IgD-negative memory B cell (primary cell): ENCODE data around the gene FAM170B. TPM values are rescaled to one million over a fixed set of nuclear protein-coding genes. Genes with fewer than 3 reads are reported as not detected.
A peak's percentile ranks its signal among the peaks of the same experiment; 100 is the strongest.

Experiments
- H3K27ac Mint-ChIP-seq, 3 donors: one replicate each; pipeline ENCODE4 v1.8.0; 2020 to 2022; ENCODE audit warnings: mild to moderate bottlenecking in 3 of 3, mixed read lengths in 3 of 3, moderate library complexity in 1 of 3
- H3K27me3 Mint-ChIP-seq: one replicate; pipeline ENCODE4 v1.8.0; 2021; ENCODE audit warnings: mixed read lengths
- H3K36me3 Mint-ChIP-seq: one replicate; pipeline ENCODE4 v1.8.0; 2020; ENCODE audit warnings: mild to moderate bottlenecking, mixed read lengths
- H3K4me1 Mint-ChIP-seq, 3 donors: one replicate each; pipeline ENCODE4 v1.8.0; 2020 to 2022; ENCODE audit warnings: mixed read lengths in 3 of 3, mild to moderate bottlenecking in 1 of 3
- H3K4me3 Mint-ChIP-seq, 4 donors: one replicate each; pipeline ENCODE4 v1.8.0; 2020 to 2022; ENCODE audit warnings: mild to moderate bottlenecking in 4 of 4, mixed read lengths in 4 of 4, moderate library complexity in 3 of 4
- H3K9me3 Mint-ChIP-seq, 3 donors: one replicate each; pipeline ENCODE4 v1.8.0; 2020 to 2021; ENCODE audit warnings: mixed read lengths in 3 of 3, mild to moderate bottlenecking in 1 of 3
- polyA plus RNA-seq: library from polyadenylated mRNA; unstranded; fragments of 300-500 nt; fragmentation: Illumina TruSeq; gene quantifications from one replicate; pipeline ENCODE4 v1.2.3, GENCODE V29; 2021

FAM170B gene
- polyA plus RNA-seq, 1 donor from 2014 or later: not detected

DNA sequence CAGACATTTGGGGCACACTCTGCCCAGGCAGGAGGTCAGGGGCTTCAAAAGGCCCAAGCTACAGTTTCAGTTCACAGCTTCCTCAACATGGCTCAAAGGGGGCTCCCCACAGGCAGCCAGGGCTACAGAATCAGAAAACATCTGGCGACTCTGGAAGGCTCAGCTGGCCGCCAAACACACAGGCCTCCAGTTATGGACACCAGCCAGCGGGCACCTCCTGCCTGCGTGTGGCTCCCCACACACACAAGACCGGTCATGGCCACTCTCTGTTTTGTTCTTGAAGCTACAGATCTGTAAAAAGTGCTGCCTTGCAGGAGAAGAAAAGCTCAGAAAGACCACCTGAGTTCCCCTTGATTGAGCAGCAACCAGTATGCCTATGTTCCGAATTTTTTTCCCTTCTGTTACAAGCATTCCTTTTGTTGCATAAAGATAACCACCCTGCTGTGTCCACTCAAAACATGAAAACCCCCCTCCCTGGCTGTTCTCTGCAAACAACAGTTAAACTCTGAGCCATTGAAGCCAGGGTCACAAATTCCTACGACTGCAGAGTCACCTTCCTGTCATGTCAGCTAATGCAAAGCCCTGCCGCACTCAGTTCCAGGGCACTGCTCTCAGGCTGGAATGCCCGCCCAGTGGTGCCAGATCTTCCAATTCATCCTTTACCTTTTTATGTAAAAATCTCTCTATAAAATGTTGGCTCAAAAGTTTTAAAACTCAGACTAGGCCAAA lies 52.1 kb downstream of the FAM170B start:
- Mint-ChIP-seq H3K27ac (peak overlapping the region in 1 of 3 donors; percentile 1), H3K9me3 (peaks cover 6 to 7% (median 6%) of the 10 kb centered on the region in 3 donors), H3K27me3 (peaks cover 4% of the 10 kb centered on the region), H3K4me3 (no peak overlapping the region), H3K4me1 (no peaks in the 10 kb centered on the region), H3K36me3 (no peaks in the 10 kb centered on the region)

Other genes with a start within 250 kb of the FAM170B start
- 0.58 TPM for gene LRRC18, start 194.2 kb downstream of the FAM170B start, polyA plus RNA-seq
- gene VSTM4, start 18.5 kb downstream of the FAM170B start, polyA plus RNA-seq: not detected
- 137 TPM for gene TMEM273, start 54.4 kb upstream of the FAM170B start, polyA plus RNA-seq
- gene C10orf71, start 165.1 kb upstream of the FAM170B start, polyA plus RNA-seq: not detected